H1 (cell line): ENCODE results near the gene SLC2A5. TPM values are rescaled to one million over a fixed set of nuclear protein-coding genes. Genes with fewer than 3 reads are reported as not detected.

ENCODE experiments used
- CTCF ChIA-PET: fragments of 300-600 bp; sonication (Branson Sonifier 250); formaldehyde crosslinking; loops from one replicate; lab custom pipeline; 2021; ENCODE audit not compliant: partially characterized antibody; lab: Charles Lee
- POLR2A ChIA-PET: fragments of 300-600 bp; sonication (Branson Sonifier 250); formaldehyde crosslinking; loops from one replicate; lab custom pipeline; 2021; ENCODE audit warnings: inconsistent platforms; ENCODE audit not compliant: partially characterized antibody; lab: Charles Lee
- DNase-seq, 2 experiments: peaks; one replicate each; pipeline versions ENCODE4 v3.0.0 to v3.0.0-alpha.2; 2010 to 2022; ENCODE audit warnings: low spot score in 2 of 2, low read depth in 1 of 2, mixed read lengths in 1 of 2
- FAIRE-seq: peaks from 2 replicates; lab custom pipeline; 2011; peaks lifted over from hg19 to GRCh38; lab: Jason Lieb, UNC
- H2AFZ ChIP-seq: 2 replicates; pipeline ENCODE4 v1.8.1; 2012; ENCODE audit warnings: low read length, inconsistent platforms
- H2AK5ac ChIP-seq: 2 replicates; pipeline ENCODE4 v1.6.1; 2013; ENCODE audit warnings: low read depth, low read length
- H2BK120ac ChIP-seq: replicated peaks from 2 replicates; pipeline ENCODE3; 2013; ENCODE audit warnings: low read depth, low read length, inconsistent platforms
- H2BK12ac ChIP-seq: 2 replicates; pipeline ENCODE4 v1.6.1; 2013; ENCODE audit warnings: low read depth, low read length
- H2BK15ac ChIP-seq: 2 replicates; pipeline ENCODE4 v1.6.1; 2013; ENCODE audit warnings: low read length
- H2BK20ac ChIP-seq: 2 replicates; pipeline ENCODE4 v1.6.1; 2013; ENCODE audit warnings: low read length
- H2BK5ac ChIP-seq: 2 replicates; pipeline ENCODE4 v1.6.1; 2013; ENCODE audit warnings: low read depth, low read length
- H3K14ac ChIP-seq: 2 replicates; pipeline ENCODE4 v1.6.1; 2013; ENCODE audit warnings: inconsistent platforms; ENCODE audit not compliant: insufficient read length
- H3K18ac ChIP-seq: 2 replicates; pipeline ENCODE4 v1.6.1; 2013; ENCODE audit warnings: low read length; ENCODE audit errors: extremely low read depth
- H3K23ac ChIP-seq: 2 replicates; pipeline ENCODE4 v1.6.1; 2013; ENCODE audit warnings: inconsistent platforms; ENCODE audit not compliant: insufficient read length
- H3K23me2 ChIP-seq: 2 replicates; pipeline ENCODE4 v1.6.1; 2013; ENCODE audit warnings: low read depth, low read length
- H3K27ac ChIP-seq: 2 replicates; pipeline ENCODE4 v1.6.1; 2011; ENCODE audit warnings: low read depth, low read length, inconsistent platforms
- H3K27me3 ChIP-seq, 4 experiments: replicated peaks in 1 of 4; 1 replicate in 1 of 4; 2 replicates in 3 of 4; pipeline versions ENCODE4 v1.6.1 to v1.8.1; 2011 to 2013; ENCODE audit warnings: low read length in 3 of 4, mild to moderate bottlenecking in 3 of 4, inconsistent platforms in 2 of 4, mixed read lengths in 2 of 4, moderate library complexity in 1 of 4; ENCODE audit not compliant: control insufficient read depth in 3 of 4, insufficient read depth in 3 of 4; ENCODE audit errors: extremely low read depth in 1 of 4
- H3K36me3 ChIP-seq, 4 experiments: 2 replicates each; pipeline versions ENCODE4 v1.6.1 to v1.8.1; 2011 to 2013; ENCODE audit warnings: mild to moderate bottlenecking in 4 of 4, low read length in 3 of 4, moderate library complexity in 2 of 4, control low read depth in 1 of 4, inconsistent platforms in 1 of 4; ENCODE audit not compliant: insufficient read depth in 4 of 4, control insufficient read depth in 2 of 4
- H3K4ac ChIP-seq: replicated peaks from 2 replicates; pipeline ENCODE3; 2013; ENCODE audit warnings: low read length, low read depth, mixed read lengths, inconsistent platforms; ENCODE audit not compliant: insufficient read length
- H3K4me1 ChIP-seq, 4 experiments: replicated peaks in 1 of 4; 1 replicate in 1 of 4; 2 replicates in 3 of 4; pipeline versions ENCODE4 v1.6.1 to v1.8.1; 2011 to 2013; ENCODE audit warnings: low read length in 3 of 4, inconsistent platforms in 2 of 4, mixed read lengths in 1 of 4; ENCODE audit not compliant: insufficient read depth in 4 of 4, control insufficient read depth in 3 of 4
- H3K4me2 ChIP-seq, 2 experiments: 2 replicates each; pipeline versions ENCODE4 v1.6.1 to v1.8.1; 2011 to 2013; ENCODE audit warnings: low read depth in 2 of 2, low read length in 2 of 2, control low read depth in 1 of 2, inconsistent platforms in 1 of 2, mild to moderate bottlenecking in 1 of 2; ENCODE audit not compliant: insufficient read depth in 1 of 2
- H3K4me3 ChIP-seq, 4 experiments: fragments of 200-600, 300-600 bp in 1 of 4; sonication (generic), shearing (Covaris generic), sonication (Bioruptor Twin) in 1 of 4; 2 replicates each; pipeline versions ENCODE4 v1.5.1 to v1.8.1; 2011 to 2016; ENCODE audit warnings: low read length in 4 of 4, low read depth in 3 of 4, control low read depth in 2 of 4, inconsistent platforms in 2 of 4, mild to moderate bottlenecking in 2 of 4, mixed read lengths in 1 of 4, moderate library complexity in 1 of 4; ENCODE audit not compliant: insufficient read depth in 2 of 4; ENCODE audit errors: extremely low read depth in 1 of 4
- H3K56ac ChIP-seq: replicated peaks from 2 replicates; pipeline ENCODE3; 2013; ENCODE audit warnings: low read depth, mild to moderate bottlenecking, mixed read lengths, low read length, inconsistent platforms; ENCODE audit not compliant: insufficient read length
- H3K79me1 ChIP-seq: 2 replicates; pipeline ENCODE4 v1.6.1; 2013; ENCODE audit warnings: low read depth, low read length, control low read depth
- H3K79me2 ChIP-seq, 2 experiments: 2 replicates each; pipeline versions ENCODE4 v1.6.1 to v1.8.1; 2012 to 2013; ENCODE audit warnings: low read length in 2 of 2, mild to moderate bottlenecking in 2 of 2, inconsistent platforms in 1 of 2; ENCODE audit not compliant: insufficient read depth in 2 of 2, control insufficient read depth in 1 of 2
- H3K9ac ChIP-seq, 4 experiments: replicated peaks in 1 of 4; 1 replicate in 1 of 4; 2 replicates in 3 of 4; pipeline versions ENCODE4 v1.6.1 to v1.8.1; 2011 to 2013; ENCODE audit warnings: low read depth in 3 of 4, low read length in 3 of 4, control low read depth in 2 of 4, mild to moderate bottlenecking in 2 of 4, moderate library complexity in 2 of 4, inconsistent platforms in 1 of 4; ENCODE audit errors: extremely low read depth in 1 of 4
- H3K9me3 ChIP-seq, 2 experiments: 2 replicates each; pipeline versions ENCODE4 v1.6.1 to v1.8.1; 2012 to 2013; ENCODE audit warnings: mild to moderate bottlenecking in 2 of 2, moderate library complexity in 2 of 2, control low read depth in 1 of 2, inconsistent platforms in 1 of 2, low read depth in 1 of 2, low read length in 1 of 2, mixed read lengths in 1 of 2; ENCODE audit not compliant: insufficient read depth in 2 of 2
- H4K20me1 ChIP-seq, 2 experiments: replicated peaks in 1 of 2; 2 replicates each; pipeline versions ENCODE3 to v1.8.1; 2011 to 2013; ENCODE audit warnings: inconsistent platforms in 2 of 2, low read length in 2 of 2, mild to moderate bottlenecking in 1 of 2; ENCODE audit not compliant: insufficient read depth in 2 of 2, control insufficient read depth in 1 of 2
- H4K5ac ChIP-seq: 2 replicates; pipeline ENCODE4 v1.6.1; 2013; ENCODE audit warnings: low read length, low read depth, mixed read lengths, inconsistent platforms; ENCODE audit not compliant: insufficient read length
- H4K8ac ChIP-seq: 2 replicates; pipeline ENCODE4 v1.8.0; 2013; ENCODE audit warnings: mild to moderate bottlenecking, moderate library complexity, low read length, inconsistent platforms; ENCODE audit not compliant: insufficient read depth; ENCODE audit errors: extremely low read depth
- H4K91ac ChIP-seq: replicated peaks from 2 replicates; pipeline ENCODE3; 2013; ENCODE audit warnings: low read length, mixed read lengths, inconsistent platforms; ENCODE audit not compliant: insufficient read length
- ATF2 ChIP-seq: IDR thresholded peaks from 2 replicates; pipeline ENCODE4 v1.6.1; 2012; ENCODE audit warnings: low read length, inconsistent platforms
- EGR1 ChIP-seq: IDR thresholded peaks from 2 replicates; pipeline ENCODE4 v1.6.1; 2011; ENCODE audit warnings: low read depth, low read length, borderline replicate concordance
- GTF2F1 ChIP-seq: IDR thresholded peaks from 2 replicates; pipeline ENCODE4 v1.6.1; 2012; ENCODE audit warnings: low read depth, low read length, improper control_type of control experiment, borderline replicate concordance
- KDM1A ChIP-seq: fragments of 200-600, 300-600 bp; sonication (generic); IDR thresholded peaks from 2 replicates; pipeline ENCODE4 v1.7.1; 2016; ENCODE audit warnings: mild to moderate bottlenecking, low read length, borderline replicate concordance
- MAX ChIP-seq: IDR thresholded peaks from 2 replicates; pipeline ENCODE4 v1.6.1; 2012; ENCODE audit warnings: inconsistent platforms
- RAD21 ChIP-seq, 2 experiments: IDR thresholded peaks in 1 of 2; conservative IDR thresholded peaks in 1 of 2; 2 replicates each; pipeline ENCODE4 v1.6.1; 2011; ENCODE audit warnings: low read depth in 2 of 2, low read length in 2 of 2, improper control_type of control experiment in 1 of 2, inconsistent platforms in 1 of 2, mild to moderate bottlenecking in 1 of 2, moderate library complexity in 1 of 2
- RXRA ChIP-seq: IDR thresholded peaks from 2 replicates; pipeline ENCODE4 v1.6.1; 2011; ENCODE audit warnings: low read depth, mild to moderate bottlenecking, low read length, moderate library complexity; ENCODE audit not compliant: insufficient read depth
- SAP30 ChIP-seq: fragments of 300-600 bp; sonication (generic); IDR thresholded peaks from 2 replicates; pipeline ENCODE4 v1.7.1; 2012; ENCODE audit warnings: low read length, moderate library complexity, mild to moderate bottlenecking, inconsistent platforms; ENCODE audit not compliant: insufficient read depth, insufficient replicate concordance
- SIN3A ChIP-seq, 2 experiments: IDR thresholded peaks in 1 of 2; conservative IDR thresholded peaks in 1 of 2; 2 replicates each; pipeline ENCODE4 v1.6.1; 2011 to 2012; ENCODE audit warnings: low read length in 2 of 2, improper control_type of control experiment in 1 of 2, low read depth in 1 of 2, mild to moderate bottlenecking in 1 of 2
- WGBS, 2 experiments: shearing (Covaris generic) in 1 of 2; methylation state at CpG; one replicate each; pipeline versions ENCODE4 v1.1.6 to v1.1.7; 2013 to 2015; ENCODE audit warnings: low lambda C conversion rate in 2 of 2, mixed read lengths in 2 of 2, inconsistent platforms in 1 of 2, low coverage in 1 of 2, missing lambda C conversion rate in 1 of 2; ENCODE audit not compliant: insufficient replicate concordance in 2 of 2, insufficient coverage in 1 of 2, insufficient read length in 1 of 2; ENCODE audit errors: extremely low coverage in 1 of 2, missing lambda C conversion rate in 1 of 2; 5-methylcytosine and 5-hydroxymethylcytosine counted together
- polyA plus RNA-seq, 7 experiments: library from polyadenylated mRNA; depleted of rRNA in 3 of 7; stranded (reverse) in 5 of 7; unstranded in 2 of 7; fragments of >200 nt in 5 of 7; fragments of 200-250 nt in 2 of 7; gene quantifications; 1 replicate in 5 of 7; 2 replicates in 1 of 7; 4 replicates in 1 of 7; pipeline versions ENCODE4 v1.2.1 to v1.2.3, GENCODE V29; 2011 to 2013; ENCODE audit warnings: missing spikeins in 2 of 7, mixed read lengths in 2 of 7
- total RNA-seq: library from RNA; stranded (reverse); fragmentation: NEBNext Ultra II Directional; extraction: Animal tissue kit (Norgen Biotek cat#: 25700); gene quantifications from 2 replicates; pipeline ENCODE4 v1.2.1, GENCODE V29; 2021

Gene SLC2A5
- total and polyA plus RNA-seq, 2 of the 8 experiments (the other 6 are each of a cell fraction or from before 2014, with no cell fraction given), result 0.12 TPM; not detected in 1

- Histone ChIP-seq H2BK5ac (no peak overlapping the region), H3K9ac (no peak overlapping the region), H3K27ac (no peak overlapping the region), H3K4me3 (no peak overlapping the region), H2BK12ac (no peak overlapping the region), H4K5ac (no peak overlapping the region), H4K91ac (no peak overlapping the region), H3K4me2 (no peak overlapping the region), H2BK120ac (no peak overlapping the region), H2BK15ac (no peak overlapping the region), H3K14ac (no peak overlapping the region), H4K20me1 (no peaks in the 10 kb centered on the region), H3K4me1 (no peaks in the 10 kb centered on the region), H2AFZ (no peak overlapping the region), H3K23ac (no peak overlapping the region), H2AK5ac (no peak overlapping the region), H3K56ac (no peak overlapping the region)
- CTCF ChIA-PET, result interaction anchor here (0.5 to 1.6 kb wide), 2 partner anchors 14 to 40 kb away, joined by 3 to 5 read pairs; no protein-coding TSS in a partner anchor
- WGBS, 2 experiments, result 93% methylated on average over 4 of the region's 5 CpGs; no CpG with 5 or more reads in 1 of the 2 experiments
- no peak for TF ChIP-seq RAD21 (IDR thresholded peaks at IDR 0.05 in 1 of 2, conservative IDR thresholded peaks at IDR 0.05 in 1 of 2; ENCODE audit: low read depth in 2 of 2, low read length in 2 of 2)
- no peak for TF ChIP-seq EGR1
- TF ChIP-seq SIN3A (conservative IDR thresholded peaks at IDR 0.05 in 1 of 2, IDR thresholded peaks at IDR 0.05 in 1 of 2; ENCODE audit: low read depth in 1 of 2, low read length in 2 of 2), result no peak
- TF ChIP-seq ATF2, result no peak
- no peak for TF ChIP-seq GTF2F1
- no peak for TF ChIP-seq MAX
- no peak for TF ChIP-seq RXRA
- TF ChIP-seq KDM1A, result no peak
- TF ChIP-seq SAP30, result no peak
- TF ChIP-seq, all 59 proteins: peak for 0
- Histone ChIP-seq H4K8ac (no peak overlapping the region), H3K4ac (no peak overlapping the region), H3K18ac (no peak overlapping the region), H3K79me1 (no peaks in the 10 kb centered on the region), H3K23me2 (no peaks in the 10 kb centered on the region), H3K27me3 (no peaks in the 10 kb centered on the region), H3K36me3 (no peaks in the 10 kb centered on the region), H3K79me2 (no peaks in the 10 kb centered on the region), H3K9me3 (peaks cover 0 to 5% of the 10 kb centered on the region in 2 experiments; a peak in 1 of 4 replicates), H2BK20ac (no peak overlapping the region)
- POLR2A ChIA-PET, result no interaction called here
- FAIRE-seq (no peak), DNase-seq (no peak)
Measured at GRCh38 chr1:9086045-9086444, 16.6 kb upstream of the SLC2A5 start.
